A549 treated with AZD9567 at 1 μM for 4 hours (cell line): ENCODE results near the gene GNAS. TPM values are rescaled to one million over a fixed set of nuclear protein-coding genes. Genes with fewer than 3 reads are reported as not detected.

Experiments used
- total RNA-seq: library from RNA; stranded (reverse); fragments of 200-300 nt; extraction: Qiagen RNA extraction; gene quantifications from 5 replicates; pipeline ENCODE4 v1.2.3, GENCODE V29; 2022; ENCODE audit not compliant: insufficient read depth

The GNAS gene
- total RNA-seq: 674 to 802 TPM (median 697 TPM) in 5 replicates

DNA sequence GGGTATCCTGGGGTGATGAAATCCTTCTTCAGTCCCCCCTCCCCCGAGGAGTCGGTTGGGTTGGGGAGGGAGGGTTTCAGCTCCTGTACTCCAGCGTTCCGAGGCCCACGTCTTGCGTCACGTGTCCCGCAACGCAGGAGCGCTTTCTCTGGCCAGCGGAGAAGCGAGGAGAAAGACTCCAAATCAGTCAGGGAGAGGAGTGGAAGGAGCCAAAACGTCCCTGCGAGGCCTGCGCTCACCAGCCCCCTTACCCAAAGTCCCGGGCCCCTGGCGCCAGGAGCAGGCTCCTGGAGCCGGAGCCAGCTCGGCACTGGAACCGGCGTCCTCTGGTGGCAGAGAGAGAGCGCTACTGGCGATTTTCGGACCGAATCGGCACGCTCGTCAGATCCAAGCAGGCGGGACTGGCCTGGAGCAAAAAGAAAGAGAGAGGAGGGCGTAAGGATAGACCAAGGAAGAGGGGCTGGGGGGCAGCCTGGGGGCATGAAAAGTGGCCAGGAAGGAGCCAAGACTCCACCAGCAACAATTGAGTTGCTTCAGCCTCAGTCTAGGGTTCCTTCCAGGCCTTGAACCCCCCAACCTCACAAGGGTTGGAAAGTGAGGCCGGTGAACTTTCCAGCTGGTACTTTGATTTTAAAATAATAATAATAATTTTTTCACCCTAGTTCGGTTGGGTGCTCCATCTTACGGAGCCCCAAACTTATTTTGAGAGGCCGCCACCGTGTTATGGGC is at the start of gene GNAS:
TSS of gene GNAS (plus strand) at position 174 of the 729 bp plus-strand sequence.

DNA sequence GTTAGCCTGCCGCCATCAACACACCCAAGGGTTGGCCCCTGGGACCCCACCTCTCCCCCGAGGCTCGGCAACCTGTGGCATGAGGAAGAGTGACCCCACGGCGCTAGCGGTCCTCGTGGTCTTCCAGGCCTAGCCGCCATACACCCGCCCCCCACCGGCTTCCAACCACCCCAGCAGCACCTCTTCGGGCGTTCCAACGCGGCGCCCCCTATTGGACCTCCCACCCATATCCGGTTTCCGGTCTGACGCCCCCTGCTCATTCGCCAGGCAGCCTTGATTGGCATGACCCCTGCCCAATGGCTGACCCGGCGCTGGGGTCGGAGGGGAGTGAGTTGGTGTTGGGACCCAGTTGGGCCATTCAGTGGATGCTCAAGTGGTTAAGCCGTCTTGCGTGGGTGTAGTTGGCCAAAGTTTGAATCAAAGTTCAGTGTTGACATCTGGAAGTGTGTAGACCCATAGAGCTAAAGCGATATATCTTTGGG is 1.8 kb upstream of the GNAS start, which contains the start of gene GNAS-AS1:
TSS of gene GNAS-AS1 (minus strand) at position 210 of the 482 bp plus-strand sequence.

Other genes starting within 250 kb of the GNAS start
- 30.6 to 40.7 TPM (median 34.2 TPM) in 5 replicates for gene STX16, start 201.4 kb upstream of the GNAS start, total RNA-seq
- gene NPEPL1, start 159.9 kb upstream of the GNAS start, total RNA-seq: 21.2 to 37.4 TPM (median 33.9 TPM) in 5 replicates
- gene GNAS-AS1, start 1.8 kb upstream of the GNAS start, total RNA-seq: not detected in 5 replicates
- gene NELFCD, start 128.5 kb downstream of the GNAS start, total RNA-seq: 42.6 to 72.7 TPM (median 43.6 TPM) in 5 replicates
- gene CTSZ, start 154.5 kb downstream of the GNAS start, total RNA-seq: 177 to 186 TPM (median 181 TPM) in 5 replicates
- 0.02 to 0.04 TPM (median 0.02 TPM) in 3 of 5 replicates, not detected in the others for gene TUBB1, start 166.7 kb downstream of the GNAS start, total RNA-seq
- 97.1 to 148 TPM (median 102 TPM) in 5 replicates for gene ATP5F1E, start 179.6 kb downstream of the GNAS start, total RNA-seq
- gene PRELID3B, start 190.1 kb downstream of the GNAS start, total RNA-seq: 48.0 to 90.2 TPM (median 56.1 TPM) in 5 replicates